Fibroblast of the conjunctiva (primary cell): ENCODE results near the gene KLK15.
"Not testable (repeated sequence)": the region's sequence is repeated elsewhere in the genome, so short reads cannot be mapped to it uniquely, and the experiment has no call there.

Experiments used
- DNase-seq: peaks from one replicate; pipeline ENCODE4 v3.0.0-alpha.2; 2010; ENCODE audit warnings: low read depth

Gene KLK15

GRCh38 chr19:50796128-50796633 lies 37.2 kb downstream of the KLK15 start:
- DNase-seq: no peak

DNA sequence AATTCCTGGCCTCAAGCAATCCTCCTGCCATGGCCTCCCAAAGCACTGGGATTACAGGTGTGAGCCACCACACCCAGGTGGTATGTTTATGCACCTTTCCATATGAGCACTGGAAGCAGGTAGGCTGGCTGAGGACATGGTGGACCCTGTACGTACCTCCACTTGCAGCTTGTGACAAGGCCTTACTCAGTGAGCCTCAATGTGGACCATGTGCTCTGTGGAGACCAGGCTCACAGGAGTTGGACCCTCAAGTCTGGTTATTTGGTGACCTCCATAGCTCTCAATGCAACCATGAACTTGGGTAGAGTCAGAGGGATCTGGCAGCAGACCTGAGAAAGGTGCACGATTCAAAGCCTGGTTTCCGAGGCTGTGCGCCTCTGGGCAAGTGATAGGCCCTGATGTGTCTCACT lies 37.7 kb downstream of the KLK15 start:
- DNase-seq: no peak

DNA sequence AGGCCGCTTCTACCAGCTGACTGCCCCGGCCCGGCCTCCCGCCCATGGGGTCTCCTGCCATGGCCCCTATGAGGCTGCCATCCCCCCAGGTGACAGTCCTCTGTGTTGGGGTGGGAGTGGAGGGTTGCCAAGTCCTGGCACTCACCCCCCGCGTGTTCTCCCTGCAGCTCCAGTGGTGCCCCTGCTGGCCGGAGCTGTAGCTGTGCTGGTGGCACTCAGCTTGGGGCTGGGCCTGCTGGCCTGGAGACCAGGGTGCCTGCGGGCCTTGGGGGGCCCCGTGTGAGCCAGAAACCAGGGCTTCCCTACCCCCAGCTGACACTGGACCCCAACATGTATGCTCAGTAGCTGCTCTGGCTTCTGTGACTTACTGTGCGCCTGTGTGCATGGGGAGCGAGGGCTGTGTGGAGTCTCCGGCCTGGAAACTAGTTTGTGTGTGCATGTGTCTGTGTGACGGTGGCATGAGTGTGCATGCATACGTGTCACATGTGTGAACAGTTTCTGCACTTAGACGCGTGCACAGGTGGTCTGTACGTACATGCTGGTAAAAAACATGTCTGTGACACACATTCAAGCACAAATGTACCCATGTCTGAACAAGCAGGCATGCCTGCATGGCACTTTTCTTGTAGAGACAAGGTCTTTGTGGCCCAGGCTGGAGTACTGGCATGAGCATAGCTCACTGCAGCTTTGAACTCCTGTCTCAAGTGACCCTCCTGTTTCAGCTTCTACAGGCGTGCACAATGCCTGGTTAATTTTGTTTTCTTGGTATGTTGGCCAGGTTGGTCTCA lies 38.3 kb downstream of the KLK15 start:
- DNase-seq: no peak

- DNase-seq: no peak
Observed at GRCh38 chr19:50794074-50794875, 39.1 kb downstream of the KLK15 start.

- no peak for DNase-seq
Observed at GRCh38 chr19:50793558-50794065, 39.8 kb downstream of the KLK15 start.

- no peak for DNase-seq
Observed at GRCh38 chr19:50792272-50793250, 40.8 kb downstream of the KLK15 start.

GRCh38 chr19:50791594-50792271 lies 41.6 kb downstream of the KLK15 start:
- DNase-seq: no peak

DNA sequence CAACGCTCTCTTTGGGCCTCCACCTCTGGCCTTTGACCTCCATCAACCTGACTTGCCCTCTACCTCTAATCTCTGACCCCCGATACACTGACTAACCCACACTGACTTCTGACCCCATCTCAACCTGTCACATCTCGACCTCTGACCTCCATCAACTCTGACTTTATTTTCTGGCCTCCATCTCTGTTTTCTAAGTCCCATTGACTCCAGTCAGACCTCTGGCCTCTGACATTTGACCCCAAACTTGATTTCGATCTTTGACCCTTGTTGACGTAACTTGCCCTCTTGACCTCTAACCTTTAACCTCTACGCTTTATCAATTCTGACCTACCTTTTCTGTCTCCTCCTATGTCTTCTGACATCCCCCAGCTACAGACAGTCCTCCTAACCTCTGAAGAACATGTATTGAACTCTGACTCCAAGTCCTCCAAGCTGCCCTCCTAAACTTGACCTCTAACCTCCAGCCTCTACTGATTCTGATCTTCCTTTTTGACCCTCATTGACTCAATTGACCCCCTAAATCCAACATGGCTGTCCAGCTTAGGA lies 42.4 kb downstream of the KLK15 start:
- DNase-seq: no peak

DNA sequence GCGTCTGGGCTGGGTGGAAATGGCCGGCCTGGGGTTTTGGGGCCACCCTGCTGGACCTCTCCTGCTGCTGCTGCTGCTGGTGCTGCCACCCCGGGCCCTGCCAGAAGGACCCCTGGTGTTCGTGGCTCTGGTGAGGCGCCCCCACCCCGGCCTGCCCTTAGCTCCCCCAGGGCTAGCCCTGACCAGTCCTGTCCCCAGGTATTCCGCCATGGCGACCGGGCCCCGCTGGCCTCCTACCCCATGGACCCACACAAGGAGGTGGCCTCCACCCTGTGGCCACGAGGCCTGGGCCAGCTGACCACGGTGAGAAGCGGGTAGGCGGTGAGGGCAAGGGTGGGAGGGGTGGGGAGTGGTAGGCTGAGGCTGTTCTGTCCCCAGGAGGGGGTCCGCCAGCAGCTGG lies 43.0 kb downstream of the KLK15 start, which contains the start of gene ACP4:
ACP4 (plus strand) TSS at position 20 of the 400 bp plus-strand sequence; CDS start at position 20, 0 bp downstream.
- no peak for DNase-seq

DNA sequence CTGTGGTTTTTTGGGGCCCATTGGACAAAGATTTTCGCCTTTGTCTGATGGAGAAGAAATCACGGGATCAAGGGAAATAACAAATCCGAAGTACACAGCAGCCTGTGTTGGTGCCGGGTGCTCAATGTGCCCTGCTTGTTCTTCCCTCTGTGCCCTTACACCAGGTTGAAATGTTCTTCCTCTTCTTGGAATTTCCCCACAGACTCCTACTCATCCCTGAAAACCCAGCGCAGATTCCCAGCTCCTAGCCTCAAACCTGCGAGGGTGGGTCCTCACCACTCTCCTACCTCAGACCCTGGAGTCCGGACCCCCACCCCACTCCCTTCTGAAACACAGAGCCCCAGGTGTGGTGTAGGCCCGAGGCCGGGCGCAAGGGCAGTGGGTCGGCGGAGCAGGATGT lies 48.0 kb downstream of the KLK15 start:
- DNase-seq: no peak

DNA sequence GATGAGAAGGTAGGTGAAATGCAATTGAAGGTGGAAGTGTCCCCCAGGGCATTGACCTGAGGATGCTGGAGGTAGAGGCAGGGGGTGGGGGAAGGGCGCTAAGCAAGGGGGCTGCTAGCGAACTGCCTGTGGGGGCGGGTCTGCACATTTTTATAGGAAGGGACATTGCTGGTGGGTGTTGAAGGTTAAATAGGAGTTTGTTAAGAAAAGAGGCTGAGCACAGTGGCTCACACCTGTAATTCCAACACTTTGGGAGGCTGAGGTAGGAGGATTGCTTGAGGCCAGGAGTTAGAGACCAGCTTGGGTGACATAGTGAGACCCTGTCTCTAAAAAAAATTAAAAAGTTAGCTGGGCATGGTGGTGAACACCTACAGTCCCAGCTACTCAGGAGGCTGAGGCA lies 48.7 kb downstream of the KLK15 start:
- DNase-seq: no peak

DNA sequence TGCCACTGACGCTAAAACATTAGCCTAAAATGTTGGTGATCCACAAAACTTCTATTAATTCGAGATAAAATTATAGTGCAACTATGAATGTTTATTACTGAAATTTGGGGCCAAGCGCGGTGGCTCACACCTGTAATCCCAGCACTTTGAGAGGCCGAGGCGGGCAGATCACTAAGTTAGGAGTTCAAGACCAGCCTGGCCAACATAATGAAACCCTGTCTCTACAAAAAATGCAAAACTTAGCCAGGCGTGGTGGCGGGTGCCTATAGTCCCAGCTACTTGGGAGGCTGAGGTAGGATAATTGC lies 49.6 kb downstream of the KLK15 start:
- DNase-seq: not testable (repeated sequence)

DNA sequence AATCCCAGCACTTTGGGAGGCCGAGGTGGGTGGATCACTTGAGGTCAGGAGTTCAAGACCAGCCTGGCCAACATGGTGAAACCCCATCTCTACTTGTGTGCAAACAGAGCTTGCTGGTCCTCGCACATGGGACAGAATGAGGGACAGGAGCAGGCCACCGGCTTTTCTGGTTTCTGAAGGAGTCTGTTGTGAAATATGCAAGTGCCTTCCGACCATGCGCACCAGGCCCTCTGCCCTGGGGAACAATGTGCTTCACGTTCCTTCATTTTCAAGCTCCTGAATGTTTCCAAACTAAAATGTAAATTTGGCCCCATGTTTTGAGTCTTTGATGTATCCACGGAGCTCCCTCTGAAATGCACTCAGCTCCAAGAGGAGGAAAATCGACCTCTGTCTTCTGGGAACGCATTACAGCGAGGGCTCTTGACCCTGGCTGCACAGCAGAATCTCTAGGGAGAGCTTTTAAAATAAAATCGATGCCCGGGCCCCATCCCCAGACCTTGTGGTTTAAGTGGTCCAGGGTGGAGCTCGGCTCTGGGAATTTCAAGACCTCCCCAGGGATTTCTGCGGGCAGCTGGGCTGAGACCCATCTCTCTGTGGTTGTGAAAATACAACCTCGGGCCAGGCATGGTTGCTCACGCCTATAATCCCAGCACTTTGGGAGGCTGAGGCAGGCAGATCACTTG lies 52.5 kb downstream of the KLK15 start:
- no peak for DNase-seq

GRCh38 chr19:50779504-50780457 lies 53.6 kb downstream of the KLK15 start:
- no peak for DNase-seq

GRCh38 chr19:50778906-50779430 lies 54.4 kb downstream of the KLK15 start:
- DNase-seq: no peak

DNA sequence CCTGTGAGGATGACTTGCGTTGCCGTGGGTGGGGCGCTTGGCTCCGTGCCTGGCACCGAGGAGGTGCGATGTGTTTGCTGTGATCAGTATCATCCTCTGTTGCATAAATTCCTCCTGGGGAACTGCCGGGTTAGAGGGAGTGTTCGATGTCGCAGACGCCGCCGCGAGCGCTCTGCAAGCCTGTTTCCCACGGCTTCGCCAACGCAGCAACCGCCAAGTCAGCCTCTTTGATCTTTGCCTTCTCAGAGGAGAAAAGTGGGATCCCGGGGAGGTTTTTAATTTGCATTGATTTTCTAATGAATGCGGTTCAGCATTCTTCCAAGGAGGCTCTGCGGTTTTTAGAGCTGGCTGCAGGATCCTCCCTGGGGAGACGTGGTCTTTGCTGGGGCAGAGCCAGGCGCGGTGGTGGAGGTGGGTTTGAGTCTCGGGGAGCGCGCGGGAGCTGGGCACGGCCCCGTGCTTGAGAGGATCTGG lies 55.5 kb downstream of the KLK15 start:
- no peak for DNase-seq

GRCh38 chr19:50777261-50777660 lies 56.1 kb downstream of the KLK15 start:
- no peak for DNase-seq

DNA sequence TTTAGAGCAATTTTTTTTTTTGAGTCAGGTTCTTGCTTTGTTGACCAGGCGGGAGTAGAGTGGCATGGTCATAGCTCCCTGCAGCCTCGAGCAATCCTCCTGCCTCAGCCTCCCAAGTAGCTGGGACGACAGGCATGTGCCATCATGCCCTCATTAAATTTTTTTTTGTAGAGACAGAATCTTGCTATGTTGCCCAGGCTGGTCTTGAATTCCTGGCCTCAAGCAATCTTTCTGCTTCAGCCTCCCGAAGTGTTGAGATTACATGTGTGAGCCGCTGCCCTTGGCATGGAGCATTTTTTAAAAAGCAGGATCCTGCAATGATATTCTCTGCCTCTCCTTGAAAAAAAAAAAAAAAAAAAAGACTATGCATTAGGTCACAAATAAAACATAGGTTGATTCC lies 57.2 kb downstream of the KLK15 start:
- no peak for DNase-seq
